ENCODE data around the gene SLC36A3. TPM values are rescaled to one million over a fixed set of nuclear protein-coding genes. Genes with fewer than 3 reads are reported as not detected.

SLC36A3 gene
- total and polyA plus RNA-seq, 2 of the 8 experiments (the other 6 are each of a cell fraction or from before 2014, with no cell fraction given), result not detected

DNA sequence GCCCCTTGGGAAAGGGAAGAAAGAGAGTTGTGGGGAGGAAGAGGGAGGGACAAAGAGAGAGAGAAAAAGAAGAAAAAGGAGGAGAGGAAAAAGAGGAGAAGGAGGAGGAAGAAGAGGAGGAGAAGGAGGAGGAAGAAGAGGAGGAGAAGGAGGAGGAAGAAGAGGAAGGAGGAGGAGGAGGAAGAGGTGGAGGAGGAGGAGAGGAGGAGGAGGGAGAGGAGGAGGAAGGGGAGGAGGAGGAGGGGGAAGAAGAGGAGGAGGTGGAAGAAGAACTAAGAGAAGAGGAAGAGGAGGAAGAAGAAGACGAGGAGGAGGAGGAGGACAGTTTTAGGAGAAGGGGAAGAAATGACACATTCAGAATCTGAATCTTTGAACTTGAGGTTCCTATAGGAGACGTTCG, 36.4 kb upstream of the SLC36A3 start:
- no peak overlapping the region for H2BK15ac ChIP-seq (ENCODE audit: low read length)
- no peaks in the 10 kb centered on the region for H3K36me3 ChIP-seq (ENCODE audit: control insufficient read depth in 2 of 4, insufficient read depth in 4 of 4, low read length in 3 of 4)
- H4K8ac ChIP-seq (ENCODE audit: extremely low read depth, insufficient read depth, low read length), result no peak overlapping the region
- no peak overlapping the region for H2AK5ac ChIP-seq (ENCODE audit: low read depth, low read length)
- no peak overlapping the region for H2BK12ac ChIP-seq (ENCODE audit: low read depth, low read length)
- no peak overlapping the region for H4K91ac ChIP-seq (replicated peaks; ENCODE audit: insufficient read length, low read length)
- no peak overlapping the region for H3K18ac ChIP-seq (ENCODE audit: extremely low read depth, low read length)
- CTCF ChIA-PET (ENCODE audit: partially characterized antibody), result interaction anchor here (1.1 kb wide), 1 partner anchor 82 kb away, joined by 3 read pairs; no protein-coding TSS in a partner anchor
- H3K9ac ChIP-seq (replicated peaks in 1 of 4; ENCODE audit: extremely low read depth in 1 of 4, low read depth in 3 of 4, low read length in 3 of 4), result no peak overlapping the region
- H2BK120ac ChIP-seq (replicated peaks; ENCODE audit: low read depth, low read length), result no peak overlapping the region
- H3K23me2 ChIP-seq (ENCODE audit: low read depth, low read length), result no peaks in the 10 kb centered on the region; the same call in 1 of the 2 replicates
- H3K27me3 ChIP-seq (replicated peaks in 1 of 4; ENCODE audit: control insufficient read depth in 3 of 4, extremely low read depth in 1 of 4, insufficient read depth in 3 of 4, low read length in 3 of 4), result peaks cover 0 to 3% (median under 1%) of the 10 kb centered on the region in 4 experiments; a peak in 2 of 7 replicates
- H3K27ac ChIP-seq (ENCODE audit: low read depth, low read length), result no peak overlapping the region
- no peaks in the 10 kb centered on the region for H3K9me3 ChIP-seq (ENCODE audit: insufficient read depth in 2 of 2, low read depth in 1 of 2, low read length in 1 of 2)
- no peaks in the 10 kb centered on the region for H3K79me2 ChIP-seq (ENCODE audit: control insufficient read depth in 1 of 2, insufficient read depth in 2 of 2, low read length in 2 of 2)
- no peak overlapping the region for H3K56ac ChIP-seq (replicated peaks; ENCODE audit: insufficient read length, low read depth, low read length)
- no peak overlapping the region for H2AFZ ChIP-seq (ENCODE audit: low read length)
- H2BK20ac ChIP-seq (ENCODE audit: low read length), result no peak overlapping the region
- H3K14ac ChIP-seq (ENCODE audit: insufficient read length), result no peak overlapping the region
- no peak overlapping the region for H4K5ac ChIP-seq (ENCODE audit: insufficient read length, low read depth, low read length)
- POLR2A ChIA-PET (ENCODE audit: partially characterized antibody), result no interaction called here
- H3K79me1 ChIP-seq (ENCODE audit: low read depth, low read length), result no peaks in the 10 kb centered on the region
- 76% methylated on average over 3 of the region's 3 CpGs; no CpG with 5 or more reads in 1 of the 2 experiments for WGBS, 2 experiments (ENCODE audit: extremely low coverage in 1 of 2, insufficient coverage in 1 of 2, insufficient read length in 1 of 2, insufficient replicate concordance in 2 of 2, low coverage in 1 of 2, low lambda C conversion rate in 2 of 2, missing lambda C conversion rate in 1 of 2)
- no peaks in the 10 kb centered on the region for H4K20me1 ChIP-seq (replicated peaks in 1 of 2; ENCODE audit: control insufficient read depth in 1 of 2, insufficient read depth in 2 of 2, low read length in 2 of 2)
- H2BK5ac ChIP-seq (ENCODE audit: low read depth, low read length), result no peak overlapping the region
- H3K4me1 ChIP-seq (replicated peaks in 1 of 4; ENCODE audit: control insufficient read depth in 3 of 4, insufficient read depth in 4 of 4, low read length in 3 of 4), result peaks cover 0 to 5% (median under 1%) of the 10 kb centered on the region in 4 experiments; a peak in 3 of 7 replicates
- FAIRE-seq (no peak), DNase-seq (ENCODE audit: low read depth in 1 of 2, low spot score in 2 of 2) (no peak)
- no peak overlapping the region for H3K23ac ChIP-seq (ENCODE audit: insufficient read length)
- no peak overlapping the region for H3K4me2 ChIP-seq (ENCODE audit: insufficient read depth in 1 of 2, low read depth in 2 of 2, low read length in 2 of 2)
- H3K4ac ChIP-seq (replicated peaks; ENCODE audit: insufficient read length, low read depth, low read length), result no peak overlapping the region
- no peak overlapping the region for H3K4me3 ChIP-seq (ENCODE audit: extremely low read depth in 1 of 4, insufficient read depth in 2 of 4, low read depth in 3 of 4, low read length in 4 of 4)
- TF ChIP-seq BCL11A (IDR thresholded peaks at IDR 0.05; ENCODE audit: low read depth in 2 of 2, low read length in 2 of 2) (no peak), SAP30 (IDR thresholded peaks at IDR 0.05; ENCODE audit: insufficient read depth, insufficient replicate concordance, low read length) (no peak), YY1 (IDR thresholded peaks at IDR 0.05; ENCODE audit: low read depth, low read length) (no peak), CBX5 (IDR thresholded peaks at IDR 0.05; ENCODE audit: low read depth, low read length) (no peak), RBBP5 (IDR thresholded peaks at IDR 0.05; ENCODE audit: borderline replicate concordance, low read depth, low read length) (no peak), RFX5 (IDR thresholded peaks at IDR 0.05; ENCODE audit: borderline replicate concordance, low read depth, low read length) (no peak)

Measured in H1 (cell line).